Mesodermal cell (in vitro differentiated cells): ENCODE measurements around the gene SNX20.

Source experiments
- H3K27ac ChIP-seq: 2 replicates; pipeline ENCODE4 v1.7.0; 2013; ENCODE audit warnings: mild to moderate bottlenecking, low read depth, low read length, moderate library complexity; ENCODE audit not compliant: severe bottlenecking
- H3K36me3 ChIP-seq: 2 replicates; pipeline ENCODE4 v1.7.1; 2013; ENCODE audit warnings: mild to moderate bottlenecking, low read length, moderate library complexity; ENCODE audit not compliant: control insufficient read depth, insufficient read depth
- H3K4me1 ChIP-seq: one replicate; pipeline ENCODE4 v1.7.1; 2013; ENCODE audit warnings: mild to moderate bottlenecking, low read length; ENCODE audit not compliant: insufficient read depth, control insufficient read depth, poor library complexity, severe bottlenecking
- H3K4me3 ChIP-seq: 2 replicates; pipeline ENCODE4 v1.7.0; 2013; ENCODE audit warnings: low read length, control low read depth, mild to moderate bottlenecking; ENCODE audit not compliant: insufficient read depth, poor library complexity, severe bottlenecking; ENCODE audit errors: extremely low read depth
- H3K9me3 ChIP-seq: 2 replicates; pipeline ENCODE4 v1.7.1; 2013; ENCODE audit warnings: mild to moderate bottlenecking, low read length, moderate library complexity; ENCODE audit not compliant: control insufficient read depth
- WGBS, 2 experiments: methylation state at CpG; one replicate each; pipeline ENCODE4 v1.1.5; 2013; ENCODE audit warnings: missing lambda C conversion rate in 2 of 2; ENCODE audit not compliant: insufficient coverage in 2 of 2; 5-methylcytosine and 5-hydroxymethylcytosine counted together

SNX20 gene

GRCh38 chr16:50704245-50704644, 23.1 kb upstream of the SNX20 start:
- Histone ChIP-seq H3K36me3 (no peaks in the 10 kb centered on the region), H3K4me3 (no peak overlapping the region), H3K9me3 (peaks cover 7% of the 10 kb centered on the region), H3K4me1 (no peaks in the 10 kb centered on the region), H3K27ac (no peak overlapping the region)
- WGBS, 2 experiments = no CpG with 5 or more reads among the region's 1 CpG

- no peaks in the 10 kb centered on the region for H3K4me1 ChIP-seq
- 100% methylated on average over 2 of the region's 3 CpGs; no CpG with 5 or more reads in 1 of the 2 experiments for WGBS, 2 experiments
- H3K9me3 ChIP-seq = peaks cover 7% of the 10 kb centered on the region
- H3K4me3 ChIP-seq = no peak overlapping the region
- no peaks in the 10 kb centered on the region for H3K36me3 ChIP-seq
- no peak overlapping the region for H3K27ac ChIP-seq
Observed at GRCh38 chr16:50702725-50703124, 21.6 kb upstream of the SNX20 start.

- Histone ChIP-seq H3K36me3 (no peaks in the 10 kb centered on the region), H3K4me1 (no peaks in the 10 kb centered on the region), H3K9me3 (peaks cover 6% of the 10 kb centered on the region), H3K27ac (no peak overlapping the region), H3K4me3 (no peak overlapping the region)
- WGBS, 2 experiments = 88 to 93% methylated on average over 19 of the region's 19 CpGs
Observed at GRCh38 chr16:50699326-50700159, 18.4 kb upstream of the SNX20 start.

- no peak overlapping the region for H3K4me3 ChIP-seq
- WGBS, 2 experiments = 88% methylated on average over 15 to 19 of the region's 19 CpGs
Observed at GRCh38 chr16:50697881-50698767, 17.0 kb upstream of the SNX20 start.

GRCh38 chr16:50697421-50697715, 16.3 kb upstream of the SNX20 start:
- 95 to 100% methylated on average over 3 of the region's 5 CpGs for WGBS, 2 experiments
- H3K27ac ChIP-seq = no peak overlapping the region
- H3K9me3 ChIP-seq = no peaks in the 10 kb centered on the region
- no peak overlapping the region for H3K4me3 ChIP-seq
- H3K4me1 ChIP-seq = no peaks in the 10 kb centered on the region
- H3K36me3 ChIP-seq = no peaks in the 10 kb centered on the region

More at GRCh38 chr16:50697881-50698767, 17.0 kb upstream of the SNX20 start:
- H3K4me1 ChIP-seq = no peaks in the 10 kb centered on the region
- no peak overlapping the region for H3K27ac ChIP-seq
- no peaks in the 10 kb centered on the region for H3K9me3 ChIP-seq
- no peaks in the 10 kb centered on the region for H3K36me3 ChIP-seq

- WGBS, 2 experiments = 84 to 92% methylated on average over 9 to 13 of the region's 15 CpGs
- H3K4me3 ChIP-seq = no peak overlapping the region
- no peaks in the 10 kb centered on the region for H3K4me1 ChIP-seq
- H3K9me3 ChIP-seq = no peaks in the 10 kb centered on the region
- H3K36me3 ChIP-seq = no peaks in the 10 kb centered on the region
- H3K27ac ChIP-seq = no peak overlapping the region
Observed at GRCh38 chr16:50696575-50697420, 15.7 kb upstream of the SNX20 start.

- H3K4me3 ChIP-seq = no peak overlapping the region
- 72 to 100% methylated on average over 2 to 3 of the region's 5 CpGs for WGBS, 2 experiments
- no peaks in the 10 kb centered on the region for H3K9me3 ChIP-seq
- no peaks in the 10 kb centered on the region for H3K4me1 ChIP-seq
- H3K27ac ChIP-seq = no peak overlapping the region
- H3K36me3 ChIP-seq = no peaks in the 10 kb centered on the region
Observed at GRCh38 chr16:50696126-50696525, 15.0 kb upstream of the SNX20 start.

GRCh38 chr16:50695017-50696000, 14.2 kb upstream of the SNX20 start:
- no peaks in the 10 kb centered on the region for H3K36me3 ChIP-seq
- H3K27ac ChIP-seq = no peak overlapping the region
- no peaks in the 10 kb centered on the region for H3K9me3 ChIP-seq
- H3K4me3 ChIP-seq = no peak overlapping the region
- H3K4me1 ChIP-seq = no peaks in the 10 kb centered on the region
- 83 to 91% methylated on average over 7 to 8 of the region's 9 CpGs for WGBS, 2 experiments

- Histone ChIP-seq H3K27ac (no peak overlapping the region), H3K36me3 (no peaks in the 10 kb centered on the region), H3K9me3 (no peaks in the 10 kb centered on the region), H3K4me1 (no peaks in the 10 kb centered on the region), H3K4me3 (no peak overlapping the region)
- WGBS, 2 experiments = 100% methylated on average over 1 of the region's 2 CpGs; no CpG with 5 or more reads in 1 of the 2 experiments
Observed at GRCh38 chr16:50694206-50694605, 13.1 kb upstream of the SNX20 start.
